Measurements from ENCODE around the gene ZCCHC2.

ZCCHC2 gene

DNA sequence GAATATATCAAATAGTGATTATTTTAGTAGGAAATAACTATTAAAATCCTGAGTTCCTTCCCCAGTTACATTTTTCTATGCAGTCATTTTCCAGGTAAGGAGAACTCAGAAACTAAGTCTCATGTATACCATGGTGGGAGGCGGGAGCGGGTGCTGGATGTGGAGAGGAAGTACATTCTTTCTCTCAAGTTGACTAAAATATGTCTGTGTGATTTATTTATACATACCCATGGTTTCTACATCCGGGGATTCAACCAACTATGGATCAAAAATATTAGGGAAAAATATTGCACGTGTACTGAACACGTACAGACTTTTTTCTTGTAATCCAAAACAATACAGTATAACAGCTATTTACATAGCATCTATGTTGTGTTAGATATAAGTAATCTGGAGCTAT lies 6.8 kb downstream of the ZCCHC2 start:
- Histone ChIP-seq H3K4me3 (ENCODE audit: low read length) (no peak overlapping the region), H3K9me3 (ENCODE audit: control insufficient read depth, low read length) (no peaks in the 10 kb centered on the region), H3K9ac (ENCODE audit: low read length) (no peak overlapping the region), H3K27me3 (ENCODE audit: control insufficient read depth, insufficient read depth, low read length) (no peaks in the 10 kb centered on the region), H3K36me3 (ENCODE audit: control insufficient read depth, insufficient read depth, low read length) (no peaks in the 10 kb centered on the region), H3K4me1 (ENCODE audit: control insufficient read depth, insufficient read depth, low read length) (peaks cover 15% of the 10 kb centered on the region)

DNA sequence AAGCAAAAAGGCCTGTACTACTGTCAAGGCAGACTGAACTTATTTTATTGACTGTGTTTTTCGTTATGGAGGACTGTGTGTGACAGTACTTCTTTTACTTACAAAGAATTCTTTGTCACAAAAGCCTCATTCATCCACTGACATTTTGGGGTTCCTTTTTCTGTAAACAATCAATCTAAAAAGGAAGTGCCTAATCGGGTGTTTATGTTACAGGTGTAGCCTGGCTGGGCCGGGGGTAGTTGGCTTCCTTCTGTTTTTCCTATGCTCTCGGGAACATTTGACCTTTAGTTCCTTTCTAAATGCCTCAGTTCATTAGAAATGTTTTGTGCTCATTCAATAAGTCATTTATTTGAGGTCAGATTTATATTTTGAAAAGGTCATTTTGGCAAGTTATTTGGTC lies 8.3 kb downstream of the ZCCHC2 start:
- no peaks in the 10 kb centered on the region for H3K36me3 ChIP-seq (ENCODE audit: control insufficient read depth, insufficient read depth, low read length)
- no peaks in the 10 kb centered on the region for H3K9me3 ChIP-seq (ENCODE audit: control insufficient read depth, low read length)
- H3K27me3 ChIP-seq (ENCODE audit: control insufficient read depth, insufficient read depth, low read length), result no peaks in the 10 kb centered on the region
- H3K9ac ChIP-seq (ENCODE audit: low read length), result no peak overlapping the region
- H3K4me1 ChIP-seq (ENCODE audit: control insufficient read depth, insufficient read depth, low read length), result peaks cover 15% of the 10 kb centered on the region
- H3K4me3 ChIP-seq (ENCODE audit: low read length), result no peak overlapping the region

DNA sequence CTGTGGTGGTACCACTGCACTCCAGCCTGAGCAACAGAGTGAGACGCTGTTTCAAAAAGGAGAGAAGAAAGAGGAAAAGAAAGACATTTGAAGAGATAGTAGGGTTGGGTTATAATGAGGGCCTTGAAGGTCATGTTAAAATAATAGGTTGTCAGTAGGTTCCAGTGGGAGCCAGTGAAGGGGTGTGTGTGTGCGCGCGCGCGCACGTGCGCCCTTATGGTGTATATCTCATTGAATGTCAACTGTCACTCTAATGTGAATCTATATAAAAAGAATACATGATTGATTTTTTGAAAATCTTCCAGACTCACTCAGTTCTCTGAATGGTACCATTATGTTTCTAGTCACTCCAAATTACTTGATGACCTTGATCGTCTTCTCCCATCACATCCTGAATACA lies 9.1 kb downstream of the ZCCHC2 start:
- H3K4me1 ChIP-seq (ENCODE audit: control insufficient read depth, insufficient read depth, low read length), result peaks cover 13% of the 10 kb centered on the region

GRCh38 chr18:62536005-62536404 lies 13.2 kb downstream of the ZCCHC2 start:
- Histone ChIP-seq H3K9ac (ENCODE audit: low read length) (no peak overlapping the region), H3K27me3 (ENCODE audit: control insufficient read depth, insufficient read depth, low read length) (no peaks in the 10 kb centered on the region), H3K36me3 (ENCODE audit: control insufficient read depth, insufficient read depth, low read length) (no peaks in the 10 kb centered on the region), H3K9me3 (ENCODE audit: control insufficient read depth, low read length) (no peaks in the 10 kb centered on the region), H3K4me1 (ENCODE audit: control insufficient read depth, insufficient read depth, low read length) (peaks cover 8% of the 10 kb centered on the region), H3K4me3 (ENCODE audit: low read length) (no peak overlapping the region)

More for the DNA sequence above, 9.1 kb downstream of the ZCCHC2 start:
- H3K9me3 ChIP-seq (ENCODE audit: control insufficient read depth, low read length), result no peaks in the 10 kb centered on the region
- H3K4me3 ChIP-seq (ENCODE audit: low read length), result no peak overlapping the region
- no peaks in the 10 kb centered on the region for H3K27me3 ChIP-seq (ENCODE audit: control insufficient read depth, insufficient read depth, low read length)
- H3K9ac ChIP-seq (ENCODE audit: low read length), result no peak overlapping the region
- no peaks in the 10 kb centered on the region for H3K36me3 ChIP-seq (ENCODE audit: control insufficient read depth, insufficient read depth, low read length)

DNA sequence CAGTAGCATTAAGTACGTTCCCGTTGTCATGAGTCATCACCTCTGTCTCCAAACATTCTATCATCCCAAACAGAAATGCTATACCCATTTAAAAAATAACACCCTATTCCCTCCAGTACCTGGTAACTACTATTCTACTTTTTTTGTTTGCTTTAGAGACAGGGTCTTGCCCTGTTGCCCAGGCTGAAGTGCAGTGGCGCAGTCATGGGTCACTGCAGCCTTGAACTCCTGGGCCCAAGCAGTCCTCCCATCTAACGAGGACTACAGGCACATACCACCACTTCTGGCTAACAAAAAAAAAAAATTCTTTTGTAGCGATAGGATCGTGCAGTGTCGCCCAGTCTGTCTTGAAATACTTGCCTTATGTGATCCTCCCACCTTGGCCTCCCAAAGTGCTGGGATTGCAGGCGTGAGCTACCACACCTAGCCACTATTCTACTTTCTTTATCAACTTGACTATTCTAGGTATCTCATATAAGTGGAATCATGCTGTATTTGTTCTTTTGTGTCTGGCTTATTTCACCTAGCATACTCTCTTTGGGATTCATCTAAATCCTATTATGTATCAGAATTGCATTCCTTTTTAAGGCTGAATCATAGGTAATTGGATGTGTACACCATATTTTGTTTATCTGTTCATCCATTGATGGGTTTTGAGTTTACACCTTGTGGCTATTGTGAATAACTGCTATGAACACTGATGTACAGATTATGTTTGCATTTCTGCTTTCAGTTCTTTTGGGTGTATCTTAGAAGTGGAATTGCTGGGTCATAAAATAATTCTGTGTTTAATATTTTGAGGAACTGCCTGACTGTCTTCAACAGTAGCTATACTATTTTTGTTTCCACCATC lies 14.4 kb downstream of the ZCCHC2 start:
- no peaks in the 10 kb centered on the region for H3K27me3 ChIP-seq (ENCODE audit: control insufficient read depth, insufficient read depth, low read length)
- H3K9ac ChIP-seq (ENCODE audit: low read length), result no peak overlapping the region
- H3K4me3 ChIP-seq (ENCODE audit: low read length), result no peak overlapping the region
- no peaks in the 10 kb centered on the region for H3K36me3 ChIP-seq (ENCODE audit: control insufficient read depth, insufficient read depth, low read length)
- no peaks in the 10 kb centered on the region for H3K9me3 ChIP-seq (ENCODE audit: control insufficient read depth, low read length)
- no peaks in the 10 kb centered on the region for H3K4me1 ChIP-seq (ENCODE audit: control insufficient read depth, insufficient read depth, low read length)

DNA sequence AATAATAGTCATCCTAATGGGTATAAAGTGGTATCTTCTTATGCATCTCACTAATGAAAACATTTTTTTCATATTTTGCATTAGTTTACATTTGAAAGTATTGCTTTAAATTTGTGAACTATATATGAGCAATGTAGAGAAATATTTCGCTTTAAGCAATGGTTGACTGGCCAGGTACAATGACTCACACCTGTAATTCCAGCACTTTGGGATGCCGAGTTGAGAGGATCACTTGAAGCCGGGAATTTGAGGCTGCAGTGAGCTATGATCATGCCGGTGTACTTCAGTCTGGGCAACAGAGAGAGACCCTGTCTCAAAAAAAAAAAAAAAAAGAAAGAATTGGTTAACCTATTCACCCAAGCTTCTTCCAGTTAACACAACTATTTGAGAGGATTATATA lies 15.1 kb downstream of the ZCCHC2 start:
- Histone ChIP-seq H3K27me3 (ENCODE audit: control insufficient read depth, insufficient read depth, low read length) (no peaks in the 10 kb centered on the region), H3K9ac (ENCODE audit: low read length) (no peak overlapping the region), H3K36me3 (ENCODE audit: control insufficient read depth, insufficient read depth, low read length) (no peaks in the 10 kb centered on the region), H3K4me3 (ENCODE audit: low read length) (no peak overlapping the region), H3K4me1 (ENCODE audit: control insufficient read depth, insufficient read depth, low read length) (no peaks in the 10 kb centered on the region), H3K9me3 (ENCODE audit: control insufficient read depth, low read length) (no peaks in the 10 kb centered on the region)

DNA sequence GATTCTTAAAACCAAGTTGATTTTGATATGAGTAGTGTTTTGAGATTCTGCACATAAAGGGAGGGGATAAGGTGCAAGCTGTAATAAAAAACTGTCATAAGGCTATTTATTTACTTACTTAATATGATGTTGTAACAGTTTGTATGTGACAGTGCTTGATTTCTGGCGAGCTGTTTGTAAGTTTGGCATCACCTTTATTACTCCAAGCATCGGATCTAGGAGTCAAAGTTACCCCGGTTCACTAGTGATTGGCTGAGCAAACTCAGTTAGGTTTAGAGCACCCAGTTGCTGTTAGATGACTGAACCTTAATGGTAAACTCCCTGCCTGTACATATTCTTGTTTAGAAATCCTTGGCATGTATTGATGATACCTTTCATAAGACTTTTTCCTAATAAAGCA lies 16.1 kb downstream of the ZCCHC2 start:
- H3K27me3 ChIP-seq (ENCODE audit: control insufficient read depth, insufficient read depth, low read length), result no peaks in the 10 kb centered on the region
- no peaks in the 10 kb centered on the region for H3K36me3 ChIP-seq (ENCODE audit: control insufficient read depth, insufficient read depth, low read length)
- H3K9me3 ChIP-seq (ENCODE audit: control insufficient read depth, low read length), result no peaks in the 10 kb centered on the region
- no peak overlapping the region for H3K9ac ChIP-seq (ENCODE audit: low read length)
- H3K4me1 ChIP-seq (ENCODE audit: control insufficient read depth, insufficient read depth, low read length), result no peaks in the 10 kb centered on the region
- no peak overlapping the region for H3K4me3 ChIP-seq (ENCODE audit: low read length)

DNA sequence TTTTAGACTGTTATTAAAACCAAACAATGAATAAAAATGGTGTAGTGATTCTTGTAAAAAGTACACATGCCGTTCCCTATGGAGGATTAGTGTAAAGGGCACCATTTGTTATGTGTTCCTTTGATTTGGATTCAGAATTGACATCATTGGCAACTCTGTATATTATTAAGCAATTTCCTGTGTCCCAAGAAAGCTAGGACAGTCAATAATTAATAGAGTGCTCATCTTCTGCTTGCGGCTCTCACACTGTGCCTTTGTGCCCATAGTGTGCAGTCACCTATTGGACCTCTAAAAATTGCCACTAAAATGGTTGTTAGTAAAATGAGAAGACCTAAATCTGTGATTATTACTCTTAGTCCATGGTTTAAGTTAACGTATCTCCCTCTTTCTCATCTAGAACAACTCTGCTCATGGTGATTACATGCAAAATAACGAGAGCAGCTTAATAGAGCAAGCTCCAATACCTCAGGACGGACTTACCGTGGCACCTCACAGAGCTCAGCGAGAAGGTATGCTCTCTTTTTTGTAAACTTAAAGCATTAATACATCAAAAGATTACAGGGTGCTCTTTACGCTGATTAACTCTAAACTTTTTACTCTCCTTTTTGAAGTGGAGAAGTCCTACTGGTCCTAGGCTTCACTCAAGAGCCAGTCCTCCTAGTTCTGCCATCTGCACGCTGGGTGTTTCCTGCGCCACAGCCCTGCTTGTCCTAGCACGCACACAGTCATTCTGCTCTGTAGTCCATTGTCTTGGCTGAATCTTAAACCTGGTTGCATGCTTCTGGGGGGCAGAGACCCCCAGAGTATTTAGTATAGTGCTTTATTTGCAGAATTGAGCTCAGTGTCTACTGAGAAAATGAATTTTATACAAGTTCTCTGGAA lies 16.7 kb downstream of the ZCCHC2 start:
- H3K4me1 ChIP-seq (ENCODE audit: control insufficient read depth, insufficient read depth, low read length), result no peaks in the 10 kb centered on the region
- H3K4me3 ChIP-seq (ENCODE audit: low read length), result no peak overlapping the region
- no peaks in the 10 kb centered on the region for H3K36me3 ChIP-seq (ENCODE audit: control insufficient read depth, insufficient read depth, low read length)
- H3K9ac ChIP-seq (ENCODE audit: low read length), result no peak overlapping the region
- H3K9me3 ChIP-seq (ENCODE audit: control insufficient read depth, low read length), result no peaks in the 10 kb centered on the region
- no peaks in the 10 kb centered on the region for H3K27me3 ChIP-seq (ENCODE audit: control insufficient read depth, insufficient read depth, low read length)

DNA sequence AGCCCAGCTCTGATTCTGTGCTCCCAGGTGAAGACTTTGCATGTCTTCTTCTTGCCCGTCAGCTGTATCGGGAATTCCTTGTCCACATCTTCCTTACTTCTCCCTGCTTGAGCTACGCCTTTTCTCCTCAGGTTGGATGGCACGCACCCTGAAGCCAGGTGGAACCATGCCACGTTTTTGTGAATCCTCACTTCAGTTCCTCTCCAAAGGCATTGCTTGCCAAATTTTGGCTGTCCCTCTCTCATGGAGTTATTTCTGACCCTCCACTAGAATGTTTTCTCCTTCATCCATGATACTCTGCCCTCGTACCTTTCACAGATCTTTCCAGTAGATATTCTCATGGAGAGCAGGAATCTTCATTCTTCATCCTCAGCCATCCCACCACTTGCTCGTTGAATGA lies 20.2 kb downstream of the ZCCHC2 start:
- no peaks in the 10 kb centered on the region for H3K9me3 ChIP-seq (ENCODE audit: control insufficient read depth, low read length)
- H3K27me3 ChIP-seq (ENCODE audit: control insufficient read depth, insufficient read depth, low read length), result no peaks in the 10 kb centered on the region
- no peaks in the 10 kb centered on the region for H3K4me1 ChIP-seq (ENCODE audit: control insufficient read depth, insufficient read depth, low read length)
- H3K9ac ChIP-seq (ENCODE audit: low read length), result no peak overlapping the region
- no peaks in the 10 kb centered on the region for H3K36me3 ChIP-seq (ENCODE audit: control insufficient read depth, insufficient read depth, low read length)
- no peak overlapping the region for H3K4me3 ChIP-seq (ENCODE audit: low read length)

- Histone ChIP-seq H3K36me3 (ENCODE audit: control insufficient read depth, insufficient read depth, low read length) (no peaks in the 10 kb centered on the region), H3K4me1 (ENCODE audit: control insufficient read depth, insufficient read depth, low read length) (no peaks in the 10 kb centered on the region), H3K9ac (ENCODE audit: low read length) (no peak overlapping the region), H3K4me3 (ENCODE audit: low read length) (no peak overlapping the region), H3K9me3 (ENCODE audit: control insufficient read depth, low read length) (no peaks in the 10 kb centered on the region), H3K27me3 (ENCODE audit: control insufficient read depth, insufficient read depth, low read length) (no peaks in the 10 kb centered on the region)
These were observed 22.3 kb downstream of the ZCCHC2 start for GRCh38 chr18:62545098-62545497.

- Histone ChIP-seq H3K4me1 (ENCODE audit: control insufficient read depth, insufficient read depth, low read length) (peaks cover 13% of the 10 kb centered on the region), H3K9ac (ENCODE audit: low read length) (no peak overlapping the region), H3K27me3 (ENCODE audit: control insufficient read depth, insufficient read depth, low read length) (no peaks in the 10 kb centered on the region), H3K36me3 (ENCODE audit: control insufficient read depth, insufficient read depth, low read length) (no peaks in the 10 kb centered on the region), H3K9me3 (ENCODE audit: control insufficient read depth, low read length) (no peaks in the 10 kb centered on the region), H3K4me3 (ENCODE audit: low read length) (no peak overlapping the region)
These were observed 26.9 kb downstream of the ZCCHC2 start for GRCh38 chr18:62549755-62550154.

- no peaks in the 10 kb centered on the region for H3K9me3 ChIP-seq (ENCODE audit: control insufficient read depth, low read length)
- no peak overlapping the region for H3K9ac ChIP-seq (ENCODE audit: low read length)
- H3K27me3 ChIP-seq (ENCODE audit: control insufficient read depth, insufficient read depth, low read length), result no peaks in the 10 kb centered on the region
- H3K4me1 ChIP-seq (ENCODE audit: control insufficient read depth, insufficient read depth, low read length), result peaks cover 22% of the 10 kb centered on the region
- no peaks in the 10 kb centered on the region for H3K36me3 ChIP-seq (ENCODE audit: control insufficient read depth, insufficient read depth, low read length)
- H3K4me3 ChIP-seq (ENCODE audit: low read length), result no peak overlapping the region
These were observed 27.9 kb downstream of the ZCCHC2 start for GRCh38 chr18:62550746-62551145.
